C4-2B (cell line): ENCODE measurements around the gene PTGES.

Experiments
- ZFX ChIP-seq: fragments of 450-650 bp; IDR thresholded peaks from 2 replicates; pipeline ENCODE4 v1.6.1; 2017
- TF ChIP-seq, protein P1 (sequence below): fragments of 450-650 bp; conservative IDR thresholded peaks from 2 replicates; pipeline ENCODE4 v1.5.1; 2017; ENCODE audit warnings: mild to moderate bottlenecking

DNA sequence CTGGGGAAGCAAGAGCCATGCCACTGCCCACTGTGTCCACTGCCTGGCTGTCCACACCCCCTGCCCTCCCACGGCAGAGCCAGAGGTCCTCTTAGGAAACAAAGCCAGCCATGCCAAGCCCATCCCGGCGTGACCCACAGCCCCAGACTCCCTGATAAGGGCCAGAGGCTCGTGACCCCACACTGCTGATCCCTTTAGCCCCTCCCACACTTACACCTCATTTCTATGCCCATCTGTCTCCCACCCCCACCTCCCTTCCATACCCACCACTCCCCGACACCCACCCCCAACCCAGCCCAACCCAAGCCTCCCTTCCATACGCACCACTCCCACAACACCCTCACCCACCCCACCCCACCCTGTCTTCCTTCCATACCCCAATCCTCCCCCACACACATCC is 17.3 kb downstream of the PTGES start:
- TF ChIP-seq, protein P1, sequence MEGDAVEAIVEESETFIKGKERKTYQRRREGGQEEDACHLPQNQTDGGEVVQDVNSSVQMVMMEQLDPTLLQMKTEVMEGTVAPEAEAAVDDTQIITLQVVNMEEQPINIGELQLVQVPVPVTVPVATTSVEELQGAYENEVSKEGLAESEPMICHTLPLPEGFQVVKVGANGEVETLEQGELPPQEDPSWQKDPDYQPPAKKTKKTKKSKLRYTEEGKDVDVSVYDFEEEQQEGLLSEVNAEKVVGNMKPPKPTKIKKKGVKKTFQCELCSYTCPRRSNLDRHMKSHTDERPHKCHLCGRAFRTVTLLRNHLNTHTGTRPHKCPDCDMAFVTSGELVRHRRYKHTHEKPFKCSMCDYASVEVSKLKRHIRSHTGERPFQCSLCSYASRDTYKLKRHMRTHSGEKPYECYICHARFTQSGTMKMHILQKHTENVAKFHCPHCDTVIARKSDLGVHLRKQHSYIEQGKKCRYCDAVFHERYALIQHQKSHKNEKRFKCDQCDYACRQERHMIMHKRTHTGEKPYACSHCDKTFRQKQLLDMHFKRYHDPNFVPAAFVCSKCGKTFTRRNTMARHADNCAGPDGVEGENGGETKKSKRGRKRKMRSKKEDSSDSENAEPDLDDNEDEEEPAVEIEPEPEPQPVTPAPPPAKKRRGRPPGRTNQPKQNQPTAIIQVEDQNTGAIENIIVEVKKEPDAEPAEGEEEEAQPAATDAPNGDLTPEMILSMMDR = no peak
- TF ChIP-seq ZFX = no peak
